Liver (tissue), 9 donors: ENCODE data around the gene ASPG. TPM values are rescaled to one million over a fixed set of nuclear protein-coding genes. Genes with fewer than 3 reads are reported as not detected.

Source experiments
- DNase-seq: peaks from one replicate; pipeline ENCODE4 v3.0.0-alpha.2; 2017; ENCODE audit warnings: low spot score
- H3K27ac ChIP-seq, 2 donors: one replicate each; pipeline ENCODE4 v1.7.0; 2013; ENCODE audit warnings: inconsistent platforms in 2 of 2, low read length in 2 of 2, control low read depth in 1 of 2, low read depth in 1 of 2, mild to moderate bottlenecking in 1 of 2
- H3K27me3 ChIP-seq, 4 donors: one replicate each; pipeline versions ENCODE4 v1.6.1 to v1.7.0; 2013; ENCODE audit warnings: low read length in 3 of 4, inconsistent platforms in 1 of 4, mild to moderate bottlenecking in 1 of 4, moderate library complexity in 1 of 4; ENCODE audit not compliant: control insufficient read depth in 4 of 4, insufficient read depth in 4 of 4
- H3K36me3 ChIP-seq, 4 donors: one replicate each; pipeline versions ENCODE4 v1.6.1 to v1.7.0; 2013; ENCODE audit warnings: low read length in 3 of 4, mild to moderate bottlenecking in 3 of 4, low read depth in 1 of 4, moderate library complexity in 1 of 4; ENCODE audit not compliant: control insufficient read depth in 4 of 4, insufficient read depth in 3 of 4
- H3K4me1 ChIP-seq, 4 donors: one replicate each; pipeline versions ENCODE4 v1.6.1 to v1.7.0; 2013; ENCODE audit warnings: low read length in 3 of 4, mild to moderate bottlenecking in 3 of 4, moderate library complexity in 1 of 4; ENCODE audit not compliant: control insufficient read depth in 4 of 4, insufficient read depth in 4 of 4
- H3K4me3 ChIP-seq, 3 donors: one replicate each; pipeline versions ENCODE4 v1.6.1 to v1.7.0; 2013; ENCODE audit warnings: low read length in 3 of 3, control low read depth in 1 of 3, low read depth in 1 of 3, mild to moderate bottlenecking in 1 of 3
- H3K9ac ChIP-seq, 2 donors: one replicate each; pipeline ENCODE4 v1.7.0; 2013; ENCODE audit warnings: low read length in 2 of 2, mild to moderate bottlenecking in 2 of 2, moderate library complexity in 2 of 2, control low read depth in 1 of 2, low read depth in 1 of 2
- H3K9me3 ChIP-seq, 4 donors: one replicate each; pipeline versions ENCODE4 v1.6.1 to v1.7.0; 2013; ENCODE audit warnings: low read length in 3 of 4; ENCODE audit not compliant: control insufficient read depth in 4 of 4
- EGR1 ChIP-seq, 2 donors: IDR thresholded peaks; 2 replicates each; pipeline ENCODE4 v1.6.1; 2016 to 2018; ENCODE audit warnings: antibody characterized with exemption in 2 of 2, low read depth in 2 of 2
- FOXA1 ChIP-seq: IDR thresholded peaks from 2 replicates; pipeline ENCODE4 v1.6.1; 2016; ENCODE audit warnings: antibody characterized with exemption
- FOXA2 ChIP-seq: IDR thresholded peaks from 2 replicates; pipeline ENCODE4 v1.6.1; 2016; ENCODE audit warnings: antibody characterized with exemption
- GABPA ChIP-seq, 2 donors: IDR thresholded peaks in 1 of 2; conservative IDR thresholded peaks in 1 of 2; 2 replicates each; pipeline ENCODE4 v1.6.1; 2016; ENCODE audit warnings: antibody characterized with exemption in 2 of 2, mild to moderate bottlenecking in 1 of 2, moderate library complexity in 1 of 2
- HNF4A ChIP-seq, 2 donors: conservative IDR thresholded peaks; 2 replicates each; pipeline ENCODE4 v1.6.1; 2016; ENCODE audit warnings: antibody characterized with exemption in 2 of 2, mild to moderate bottlenecking in 2 of 2
- HNF4G ChIP-seq: IDR thresholded peaks from 2 replicates; pipeline ENCODE4 v1.6.1; 2016; ENCODE audit warnings: antibody characterized with exemption
- JUND ChIP-seq, 2 donors: IDR thresholded peaks; 2 replicates each; pipeline ENCODE4 v1.6.1; 2016; ENCODE audit warnings: antibody characterized with exemption in 2 of 2
- NR2F2 ChIP-seq: IDR thresholded peaks from 2 replicates; pipeline ENCODE4 v1.6.1; 2016; ENCODE audit warnings: antibody characterized with exemption
- RAD21 ChIP-seq, 2 donors: IDR thresholded peaks; 2 replicates each; pipeline ENCODE4 v1.6.1; 2016; ENCODE audit warnings: antibody characterized with exemption in 2 of 2, mild to moderate bottlenecking in 2 of 2
- RXRA ChIP-seq, 2 donors: IDR thresholded peaks; 2 replicates each; pipeline ENCODE4 v1.6.1; 2017 to 2018; ENCODE audit warnings: antibody characterized with exemption in 2 of 2, mild to moderate bottlenecking in 1 of 2
- SP1 ChIP-seq: IDR thresholded peaks from 2 replicates; pipeline ENCODE4 v1.6.1; 2018; ENCODE audit warnings: antibody characterized with exemption, mild to moderate bottlenecking
- TAF1 ChIP-seq: conservative IDR thresholded peaks from 2 replicates; pipeline ENCODE4 v1.6.1; 2016; ENCODE audit warnings: antibody characterized with exemption, mild to moderate bottlenecking
- YY1 ChIP-seq: IDR thresholded peaks from 2 replicates; pipeline ENCODE4 v1.6.1; 2016; ENCODE audit warnings: antibody characterized with exemption, mild to moderate bottlenecking
- WGBS: extraction: QIAGEN DNeasy Blood & Tissue Kit; methylation state at CpG from one replicate; pipeline ENCODE4 v1.1.7; 2013; 5-methylcytosine and 5-hydroxymethylcytosine counted together
- polyA plus RNA-seq, 2 donors: library from polyadenylated mRNA; stranded (reverse) in 1 of 2; unstranded in 1 of 2; fragments of 200-250 nt in 1 of 2; fragments of >200 nt in 1 of 2; fragmentation: Nextera tagmentation in 1 of 2; extraction: Ambion mirVana in 1 of 2; gene quantifications; one replicate each; pipeline versions ENCODE4 v1.2.1 to v1.2.3, GENCODE V29; 2013 to 2015
- total RNA-seq, 2 donors: library from RNA; depleted of rRNA; stranded (reverse); fragments of >200 nt; gene quantifications; one replicate each; pipeline ENCODE4 v1.2.3, GENCODE V29; 2014
- TF ChIP-seq, protein P1 (sequence below): fragments of 150-350 bp; IDR thresholded peaks from 2 replicates; pipeline ENCODE4 v1.5.1; 2017; ENCODE audit warnings: improper control_type of control experiment, low read depth, low read length; ENCODE audit not compliant: missing input control
- TF ChIP-seq, protein P2 (sequence below): IDR thresholded peaks from 2 replicates; pipeline ENCODE4 v1.6.1; 2016; ENCODE audit warnings: antibody characterized with exemption, mild to moderate bottlenecking
- TF ChIP-seq, protein P3 (sequence below): IDR thresholded peaks from 2 replicates; pipeline ENCODE4 v1.6.1; 2016; ENCODE audit warnings: antibody characterized with exemption
- donor health status: healthy.
- donor health status: healthy.
- donor health status: healthy.
- donor health status: healthy.
- donor health status: healthy.

Gene ASPG
- total and polyA plus RNA-seq, 4 donors, result 42.4 to 158 (median 110) TPM

DNA sequence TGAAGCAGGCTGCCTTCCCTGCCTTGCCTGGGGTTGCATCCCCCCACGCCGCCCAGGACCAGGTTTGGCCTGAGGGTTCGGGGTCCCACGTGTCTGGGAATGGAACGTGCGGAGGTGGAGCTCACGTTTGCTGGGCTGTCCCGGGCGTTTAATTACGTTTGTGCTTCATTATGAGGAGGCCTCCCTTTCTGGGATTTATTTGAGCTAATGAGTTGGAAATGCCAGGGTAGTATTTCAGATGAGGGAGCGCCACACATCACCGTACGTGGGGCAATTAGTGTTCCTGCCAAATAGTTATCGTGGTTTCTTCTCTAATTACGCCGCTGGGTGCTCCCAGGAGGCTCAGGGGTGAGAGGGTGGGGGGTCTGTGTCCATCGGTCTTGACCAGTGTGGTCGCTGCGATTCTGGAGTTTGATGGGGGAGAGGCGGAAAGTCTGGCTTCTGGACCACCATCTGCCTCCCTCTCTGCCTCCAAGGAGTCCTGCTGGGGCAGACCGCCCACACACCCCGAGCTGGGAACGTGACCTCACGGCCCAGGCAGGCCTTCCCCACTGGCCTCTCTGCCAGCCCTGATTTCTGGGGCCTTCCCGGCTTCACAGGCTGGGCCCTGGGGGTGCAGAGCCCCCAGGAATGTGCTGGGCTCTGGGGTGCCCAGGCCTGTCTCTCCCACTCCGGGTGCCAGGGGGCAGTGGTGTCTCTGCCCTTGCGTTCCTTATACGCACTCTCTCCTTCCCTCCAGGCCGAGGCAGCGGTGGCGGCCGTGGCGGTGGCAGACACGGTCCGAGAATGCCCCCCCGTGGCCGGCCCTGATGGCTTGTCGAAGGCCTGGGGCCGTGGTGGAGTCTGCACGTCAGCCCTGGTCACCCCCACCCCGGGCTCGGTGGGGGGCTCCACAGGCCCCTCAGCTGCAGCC, 71.8 kb downstream of the ASPG start:
- Histone ChIP-seq H3K27me3 (no peaks in the 10 kb centered on the region), H3K9ac (no peak overlapping the region), H3K4me3 (no peak overlapping the region), H3K9me3 (no peaks in the 10 kb centered on the region), H3K4me1 (no peaks in the 10 kb centered on the region), H3K36me3 (peaks cover 0 to 1% (median 0%) of the 10 kb centered on the region in 4 donors), H3K27ac (no peak overlapping the region)
- WGBS, result 87% methylated on average over 42 of the region's 42 CpGs
- no peak for DNase-seq
- no peak for TF ChIP-seq EGR1 (IDR thresholded peaks at IDR 0.05; ENCODE audit: low read depth in 2 of 2)
- no peak for TF ChIP-seq HNF4G
- TF ChIP-seq JUND (IDR thresholded peaks at IDR 0.05), result no peak
- TF ChIP-seq YY1, result no peak
- no peak for TF ChIP-seq GABPA (IDR thresholded peaks at IDR 0.05 in 1 of 2, conservative IDR thresholded peaks at IDR 0.05 in 1 of 2)
- no peak for TF ChIP-seq NR2F2
- TF ChIP-seq FOXA2, result no peak
- no peak for TF ChIP-seq FOXA1
- no peak for TF ChIP-seq RAD21 (IDR thresholded peaks at IDR 0.05)
- TF ChIP-seq, protein P1, sequence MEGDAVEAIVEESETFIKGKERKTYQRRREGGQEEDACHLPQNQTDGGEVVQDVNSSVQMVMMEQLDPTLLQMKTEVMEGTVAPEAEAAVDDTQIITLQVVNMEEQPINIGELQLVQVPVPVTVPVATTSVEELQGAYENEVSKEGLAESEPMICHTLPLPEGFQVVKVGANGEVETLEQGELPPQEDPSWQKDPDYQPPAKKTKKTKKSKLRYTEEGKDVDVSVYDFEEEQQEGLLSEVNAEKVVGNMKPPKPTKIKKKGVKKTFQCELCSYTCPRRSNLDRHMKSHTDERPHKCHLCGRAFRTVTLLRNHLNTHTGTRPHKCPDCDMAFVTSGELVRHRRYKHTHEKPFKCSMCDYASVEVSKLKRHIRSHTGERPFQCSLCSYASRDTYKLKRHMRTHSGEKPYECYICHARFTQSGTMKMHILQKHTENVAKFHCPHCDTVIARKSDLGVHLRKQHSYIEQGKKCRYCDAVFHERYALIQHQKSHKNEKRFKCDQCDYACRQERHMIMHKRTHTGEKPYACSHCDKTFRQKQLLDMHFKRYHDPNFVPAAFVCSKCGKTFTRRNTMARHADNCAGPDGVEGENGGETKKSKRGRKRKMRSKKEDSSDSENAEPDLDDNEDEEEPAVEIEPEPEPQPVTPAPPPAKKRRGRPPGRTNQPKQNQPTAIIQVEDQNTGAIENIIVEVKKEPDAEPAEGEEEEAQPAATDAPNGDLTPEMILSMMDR, result no peak
- no peak for TF ChIP-seq TAF1
- TF ChIP-seq, protein P2, sequence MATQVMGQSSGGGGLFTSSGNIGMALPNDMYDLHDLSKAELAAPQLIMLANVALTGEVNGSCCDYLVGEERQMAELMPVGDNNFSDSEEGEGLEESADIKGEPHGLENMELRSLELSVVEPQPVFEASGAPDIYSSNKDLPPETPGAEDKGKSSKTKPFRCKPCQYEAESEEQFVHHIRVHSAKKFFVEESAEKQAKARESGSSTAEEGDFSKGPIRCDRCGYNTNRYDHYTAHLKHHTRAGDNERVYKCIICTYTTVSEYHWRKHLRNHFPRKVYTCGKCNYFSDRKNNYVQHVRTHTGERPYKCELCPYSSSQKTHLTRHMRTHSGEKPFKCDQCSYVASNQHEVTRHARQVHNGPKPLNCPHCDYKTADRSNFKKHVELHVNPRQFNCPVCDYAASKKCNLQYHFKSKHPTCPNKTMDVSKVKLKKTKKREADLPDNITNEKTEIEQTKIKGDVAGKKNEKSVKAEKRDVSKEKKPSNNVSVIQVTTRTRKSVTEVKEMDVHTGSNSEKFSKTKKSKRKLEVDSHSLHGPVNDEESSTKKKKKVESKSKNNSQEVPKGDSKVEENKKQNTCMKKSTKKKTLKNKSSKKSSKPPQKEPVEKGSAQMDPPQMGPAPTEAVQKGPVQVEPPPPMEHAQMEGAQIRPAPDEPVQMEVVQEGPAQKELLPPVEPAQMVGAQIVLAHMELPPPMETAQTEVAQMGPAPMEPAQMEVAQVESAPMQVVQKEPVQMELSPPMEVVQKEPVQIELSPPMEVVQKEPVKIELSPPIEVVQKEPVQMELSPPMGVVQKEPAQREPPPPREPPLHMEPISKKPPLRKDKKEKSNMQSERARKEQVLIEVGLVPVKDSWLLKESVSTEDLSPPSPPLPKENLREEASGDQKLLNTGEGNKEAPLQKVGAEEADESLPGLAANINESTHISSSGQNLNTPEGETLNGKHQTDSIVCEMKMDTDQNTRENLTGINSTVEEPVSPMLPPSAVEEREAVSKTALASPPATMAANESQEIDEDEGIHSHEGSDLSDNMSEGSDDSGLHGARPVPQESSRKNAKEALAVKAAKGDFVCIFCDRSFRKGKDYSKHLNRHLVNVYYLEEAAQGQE, result no peak
- TF ChIP-seq SP1, result no peak
- TF ChIP-seq RXRA (IDR thresholded peaks at IDR 0.05), result no peak
- TF ChIP-seq HNF4A (conservative IDR thresholded peaks at IDR 0.05), result no peak
- TF ChIP-seq, protein P3, sequence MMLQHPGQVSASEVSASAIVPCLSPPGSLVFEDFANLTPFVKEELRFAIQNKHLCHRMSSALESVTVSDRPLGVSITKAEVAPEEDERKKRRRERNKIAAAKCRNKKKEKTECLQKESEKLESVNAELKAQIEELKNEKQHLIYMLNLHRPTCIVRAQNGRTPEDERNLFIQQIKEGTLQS, result no peak
